Amniotic stem cell (primary cell): ENCODE measurements around the gene SLC8A1.

Experiments
- DNase-seq: peaks from one replicate; lab custom pipeline; 2025; lab: John Stamatoyannopoulos, UW

SLC8A1 gene

GRCh38 chr2:40310303-40310702 is 141.6 kb downstream of the SLC8A1 start:
- DNase-seq = no peak

- DNase-seq = no peak
Observed at GRCh38 chr2:40304340-40304739, 147.6 kb downstream of the SLC8A1 start.

- no peak for DNase-seq
Observed at GRCh38 chr2:40303746-40304145, 148.1 kb downstream of the SLC8A1 start.

GRCh38 chr2:40302751-40303325 is 149.1 kb downstream of the SLC8A1 start:
- DNase-seq = no peak

- DNase-seq = no peak
Observed at GRCh38 chr2:40300391-40300790, 151.5 kb downstream of the SLC8A1 start.

GRCh38 chr2:40299781-40300180 is 152.1 kb downstream of the SLC8A1 start:
- no peak for DNase-seq

GRCh38 chr2:40299173-40299572 is 152.7 kb downstream of the SLC8A1 start:
- no peak for DNase-seq

- DNase-seq = no peak
Observed at GRCh38 chr2:40298026-40298425, 153.9 kb downstream of the SLC8A1 start.

- no peak for DNase-seq
Observed at GRCh38 chr2:40292291-40292690, 159.6 kb downstream of the SLC8A1 start.

GRCh38 chr2:40289771-40290404 is 162.0 kb downstream of the SLC8A1 start:
- DNase-seq = no peak

- no peak for DNase-seq
Observed at GRCh38 chr2:40287773-40288172, 164.1 kb downstream of the SLC8A1 start.

GRCh38 chr2:40287195-40287594 is 164.7 kb downstream of the SLC8A1 start:
- no peak for DNase-seq

- no peak for DNase-seq
Observed at GRCh38 chr2:40286721-40287120, 165.2 kb downstream of the SLC8A1 start.

- DNase-seq = no peak
Observed at GRCh38 chr2:40285391-40285790, 166.5 kb downstream of the SLC8A1 start.

- DNase-seq = no peak
Observed at GRCh38 chr2:40284797-40285196, 167.1 kb downstream of the SLC8A1 start.

- no peak for DNase-seq
Observed at GRCh38 chr2:40283111-40283909, 168.6 kb downstream of the SLC8A1 start.

- no peak for DNase-seq
Observed at GRCh38 chr2:40282428-40282827, 169.5 kb downstream of the SLC8A1 start.

GRCh38 chr2:40281021-40281940 is 170.6 kb downstream of the SLC8A1 start:
- DNase-seq = peak; percentile 47

GRCh38 chr2:40279482-40279881 is 172.4 kb downstream of the SLC8A1 start:
- no peak for DNase-seq

GRCh38 chr2:40279001-40279400 is 172.9 kb downstream of the SLC8A1 start:
- no peak for DNase-seq

GRCh38 chr2:40276076-40276475 is 175.8 kb downstream of the SLC8A1 start:
- DNase-seq = no peak

GRCh38 chr2:40274270-40274669 is 177.6 kb downstream of the SLC8A1 start:
- DNase-seq = no peak
